GM18505 (cell line): ENCODE measurements around the gene PDE11A.

Experiments used
- ATAC-seq: cut with Tn5 transposase; IDR thresholded peaks from one replicate; pipeline ENCODE4 v1.9.1; 2021; ENCODE audit not compliant: unreplicated experiment
- POLR2A ChIP-seq: IDR thresholded peaks from 4 replicates; pipeline ENCODE4 v1.6.1; 2011; ENCODE audit warnings: borderline replicate concordance; ENCODE audit not compliant: insufficient read depth, insufficient read length; ENCODE audit errors: extremely low read depth

The PDE11A gene

DNA sequence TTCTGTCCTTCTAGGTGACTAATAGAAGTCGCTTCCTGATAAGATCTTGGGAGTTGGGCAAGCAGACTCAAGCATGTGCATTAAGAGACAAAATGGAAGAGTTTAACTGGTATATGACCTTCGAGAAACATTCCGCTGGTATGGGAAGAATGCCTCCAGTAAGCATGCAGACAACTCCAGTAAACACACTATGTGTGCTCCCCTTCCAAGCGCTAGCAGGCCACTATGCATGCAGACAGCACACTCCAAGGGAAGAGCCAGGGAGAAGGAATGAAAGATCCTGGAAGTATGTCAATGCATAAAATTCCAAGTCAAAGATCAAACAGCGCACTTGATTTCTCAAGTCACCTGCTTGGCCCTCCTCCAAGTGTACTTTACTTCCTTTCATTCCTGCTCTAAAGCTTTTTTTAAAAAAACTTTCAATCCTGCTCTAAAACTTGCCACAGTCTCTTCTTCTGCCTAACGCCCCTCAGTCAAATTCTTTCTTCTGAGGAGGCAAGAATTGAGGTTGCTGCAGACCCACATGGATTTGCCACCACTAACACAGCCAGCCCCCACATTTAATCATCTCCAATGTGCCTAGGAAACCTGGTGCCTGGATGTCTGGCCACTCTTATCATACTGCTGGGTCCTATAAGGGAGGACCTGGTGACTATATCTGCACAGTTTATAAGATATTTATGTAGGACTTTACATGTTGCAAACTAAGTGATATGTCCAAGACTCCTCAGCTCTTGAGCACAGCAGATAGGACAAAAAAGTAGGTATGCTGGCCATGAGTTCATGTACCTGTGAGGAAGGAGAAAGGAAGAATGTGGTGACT, 239.8 kb downstream of the PDE11A start:
- no peak for TF ChIP-seq POLR2A
- ATAC-seq = no peak

DNA sequence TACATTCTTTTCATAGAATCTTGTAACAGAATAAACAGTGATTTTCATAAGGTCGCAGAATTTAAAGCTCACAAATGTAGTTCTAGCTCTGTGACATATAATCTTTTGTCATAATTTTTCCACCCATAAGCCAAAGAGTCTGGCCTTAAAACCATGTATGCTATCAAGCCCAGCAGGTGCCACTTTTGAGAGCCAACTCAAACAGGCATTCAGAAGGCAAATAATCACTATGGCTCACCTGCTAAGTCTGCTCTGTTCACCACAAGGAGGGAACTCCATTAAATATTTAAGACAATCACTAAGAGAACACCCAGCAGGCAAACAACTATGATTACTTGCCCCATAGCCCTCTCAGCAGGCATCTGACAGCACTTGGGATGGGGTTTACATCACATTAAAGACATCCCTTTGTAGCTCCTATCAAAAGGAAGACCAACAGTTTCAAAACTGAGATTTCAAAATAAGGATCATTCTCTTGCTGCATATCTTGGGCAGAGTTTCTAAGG, 241.6 kb downstream of the PDE11A start:
- no peak for TF ChIP-seq POLR2A
- no peak for ATAC-seq

DNA sequence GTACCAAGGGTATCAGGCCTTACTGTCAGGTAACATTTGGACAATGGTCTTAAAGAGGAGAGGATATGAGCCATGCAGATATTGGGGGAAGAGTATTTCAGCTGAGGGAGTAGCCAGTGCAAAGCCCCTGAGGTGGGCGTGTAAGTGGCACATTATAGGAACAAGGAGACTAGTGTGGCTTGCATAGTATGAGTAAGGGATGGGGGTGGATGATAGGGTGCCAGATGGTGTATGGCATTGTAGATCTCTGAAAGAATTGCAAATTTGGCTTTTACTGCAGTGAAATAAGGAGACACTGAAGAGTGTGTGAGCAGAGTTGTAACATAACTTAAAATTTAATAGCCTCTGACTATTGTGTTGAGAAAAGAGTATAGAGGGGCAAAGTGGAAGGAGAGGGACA, 244.0 kb downstream of the PDE11A start:
- no peak for TF ChIP-seq POLR2A
- no peak for ATAC-seq

DNA sequence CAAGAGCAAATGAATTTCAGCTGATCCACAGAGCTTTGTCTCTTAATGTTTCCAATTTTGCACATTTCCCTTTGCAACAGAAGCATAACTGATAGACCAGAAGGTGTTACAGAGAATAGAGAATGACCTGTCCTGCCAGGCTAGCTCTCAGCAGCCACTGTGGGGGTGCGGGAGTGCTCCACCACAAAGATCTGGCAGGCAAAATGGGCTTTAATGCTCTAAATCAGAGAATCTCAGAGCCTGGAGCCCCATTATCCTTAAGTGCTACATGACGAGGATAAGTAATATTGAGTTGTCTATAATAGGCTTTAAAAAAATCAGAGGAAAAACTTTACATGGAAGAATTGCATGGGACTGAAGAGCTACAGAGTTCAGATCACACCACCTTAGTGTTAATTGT, 245.7 kb downstream of the PDE11A start:
- no peak for ATAC-seq
- TF ChIP-seq POLR2A = no peak

DNA sequence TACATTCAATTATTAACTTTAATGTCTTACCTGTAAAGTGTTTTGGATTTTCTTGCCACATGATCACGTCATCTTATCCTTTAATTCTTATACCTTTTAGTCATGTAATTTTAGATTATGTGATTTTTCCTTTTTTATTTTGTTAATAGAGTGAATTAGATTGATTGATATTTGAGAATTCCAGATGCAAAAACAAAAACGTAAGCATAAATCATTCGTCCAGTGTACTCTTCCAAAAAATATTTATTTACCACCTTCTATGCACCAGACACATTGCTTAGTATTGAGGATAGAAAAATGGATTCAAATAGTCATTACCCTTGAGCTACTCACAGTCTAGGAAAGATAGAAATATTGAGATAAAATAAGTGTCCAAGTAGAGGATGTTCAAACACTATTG, 249.6 kb downstream of the PDE11A start:
- TF ChIP-seq POLR2A = no peak

DNA sequence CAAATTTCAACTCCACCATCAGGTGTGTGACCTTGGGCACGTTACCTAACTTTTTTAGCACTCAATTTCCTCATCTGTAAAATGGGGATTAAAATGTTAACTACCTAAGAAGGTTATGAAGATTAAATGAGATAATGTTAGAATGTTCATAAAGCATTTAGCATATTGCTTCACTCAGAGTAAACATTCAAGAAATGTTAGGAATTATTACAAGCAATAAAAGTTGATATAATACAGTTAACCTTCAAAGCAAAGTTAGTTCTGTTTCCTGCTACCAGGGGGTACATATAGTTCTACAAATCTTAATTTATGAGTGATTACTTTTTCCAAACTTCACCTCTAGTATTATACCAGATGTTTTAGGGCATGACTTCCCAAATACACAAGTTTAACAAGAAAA, 254.2 kb downstream of the PDE11A start:
- no peak for TF ChIP-seq POLR2A
- no peak for ATAC-seq

More for the DNA sequence above, 249.6 kb downstream of the PDE11A start:
- ATAC-seq = no peak

DNA sequence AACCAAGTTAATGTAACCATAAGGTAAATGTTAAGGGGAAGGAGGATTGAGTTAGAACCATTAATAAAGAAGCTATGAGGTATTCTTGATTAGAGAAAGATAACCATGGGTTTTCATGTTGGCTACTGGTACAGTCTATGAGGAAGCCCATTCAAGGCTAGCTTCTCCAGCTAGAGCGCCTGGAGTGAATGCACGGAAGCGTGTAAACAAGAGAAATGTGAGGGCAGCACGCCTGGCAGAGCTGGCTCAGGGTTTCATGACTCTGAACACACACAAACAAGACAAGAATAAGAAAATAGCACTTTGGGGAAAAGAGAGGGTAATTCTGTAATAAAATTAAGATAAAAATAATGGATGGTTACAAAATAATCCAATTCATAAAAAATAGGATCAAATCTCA, 255.3 kb downstream of the PDE11A start:
- no peak for TF ChIP-seq POLR2A
- ATAC-seq = no peak

DNA sequence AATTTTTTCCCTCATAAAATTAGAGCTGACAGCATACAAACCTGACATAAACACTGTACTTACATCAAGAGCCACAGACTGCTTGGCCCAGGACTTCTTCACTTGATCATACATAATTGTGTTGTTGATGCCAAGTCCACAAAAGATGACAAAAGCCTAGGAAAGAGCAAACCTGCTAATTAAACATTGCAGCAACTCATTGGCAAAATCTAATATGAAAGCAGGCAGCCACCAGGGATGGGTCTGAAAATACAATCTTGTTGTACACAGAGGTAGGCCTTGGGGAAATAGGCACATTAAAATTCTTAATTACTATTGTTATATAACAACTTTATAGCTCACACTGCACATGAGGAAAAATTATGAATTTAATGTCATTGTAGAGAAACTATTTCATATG, 255.8 kb downstream of the PDE11A start:
- no peak for ATAC-seq
- no peak for TF ChIP-seq POLR2A

DNA sequence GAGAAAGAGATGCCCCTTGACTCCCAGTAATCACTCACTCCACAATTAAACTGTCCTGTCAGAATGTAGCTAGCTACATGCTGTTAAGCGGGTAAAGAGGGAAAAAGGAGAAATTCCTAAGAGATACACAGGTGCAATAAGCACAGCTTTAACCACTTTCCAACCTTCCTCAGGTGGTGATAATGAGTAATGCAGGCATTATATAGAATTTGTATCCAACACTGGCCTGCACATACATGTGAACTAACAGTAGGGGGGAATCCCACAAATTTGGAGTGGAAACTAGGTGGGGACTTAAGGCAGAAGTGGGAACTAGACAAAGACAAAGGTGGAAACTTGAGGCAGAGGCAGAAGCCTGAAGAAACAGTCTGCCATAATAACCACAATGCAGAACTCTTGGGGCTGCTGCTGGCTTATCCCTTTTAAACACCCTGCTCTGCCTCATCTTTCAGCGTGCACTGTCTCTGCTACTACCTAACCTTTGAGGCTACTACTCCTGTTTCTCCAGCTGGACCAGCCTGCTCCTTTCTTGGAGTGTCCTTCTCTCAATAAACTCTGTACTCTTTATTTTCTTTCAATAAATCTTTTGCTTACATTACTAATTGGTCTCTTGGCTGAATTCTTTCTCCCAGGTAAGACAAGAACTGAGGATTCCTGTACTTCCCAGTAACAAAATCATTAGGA, 259.7 kb downstream of the PDE11A start:
- ATAC-seq = no peak
- TF ChIP-seq POLR2A = no peak

DNA sequence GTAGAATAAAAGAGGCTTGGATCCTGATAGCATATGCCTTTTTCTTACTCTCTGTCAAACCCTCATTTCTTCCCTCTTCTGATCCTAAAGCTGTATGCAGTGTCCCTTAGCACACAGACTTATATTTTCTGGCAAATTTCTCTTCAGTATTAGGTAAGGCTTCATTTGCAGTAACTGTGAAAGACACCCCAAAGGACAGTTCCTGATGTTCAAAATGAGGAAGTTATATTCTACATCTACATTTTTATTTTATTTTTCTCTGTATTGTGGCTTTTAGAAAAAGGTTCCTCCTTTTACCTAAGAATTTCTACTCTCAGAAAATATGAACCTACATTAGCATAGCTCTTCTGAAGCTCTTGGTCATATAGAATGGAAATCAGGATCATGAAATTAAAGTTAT, 261.7 kb downstream of the PDE11A start:
- no peak for TF ChIP-seq POLR2A
- ATAC-seq = no peak

DNA sequence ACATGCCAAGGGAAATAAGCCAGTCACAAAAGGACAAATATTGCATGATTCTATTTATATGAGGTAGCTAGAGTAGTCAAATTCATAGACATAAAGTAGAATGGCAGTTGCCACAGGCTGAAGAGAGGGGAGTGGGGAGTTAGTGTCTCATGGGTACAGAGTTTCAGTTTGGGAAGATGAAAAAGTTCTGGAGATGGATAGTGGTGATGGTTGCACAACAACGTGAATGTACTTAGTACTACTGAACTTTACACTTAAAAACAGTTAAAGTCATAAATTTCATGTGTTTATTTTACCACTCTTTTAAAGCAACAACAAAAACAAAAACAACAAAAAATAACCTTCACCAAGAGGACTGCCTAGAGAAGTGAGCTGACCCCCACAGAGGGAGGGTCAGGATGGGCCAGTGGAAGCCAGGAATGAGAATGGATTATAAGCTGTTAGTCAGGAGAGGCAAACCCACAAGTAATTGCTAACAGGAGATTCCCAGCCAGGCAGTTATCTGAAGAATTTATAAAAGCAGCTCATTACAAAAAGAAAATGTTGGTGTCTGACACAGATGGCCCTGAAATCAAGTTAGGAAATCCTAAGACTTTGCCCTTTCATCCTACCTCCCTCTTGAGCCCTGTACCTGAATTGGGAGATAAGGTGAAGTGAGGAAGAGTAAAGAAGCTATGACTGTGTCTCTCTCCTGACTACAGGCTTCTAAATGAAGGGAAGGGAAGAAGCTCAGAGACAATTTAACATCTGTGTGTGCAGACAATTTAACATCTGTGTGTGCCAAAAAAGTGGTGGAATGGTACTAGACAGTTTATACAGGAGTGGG, 263.4 kb downstream of the PDE11A start:
- ATAC-seq = no peak

DNA sequence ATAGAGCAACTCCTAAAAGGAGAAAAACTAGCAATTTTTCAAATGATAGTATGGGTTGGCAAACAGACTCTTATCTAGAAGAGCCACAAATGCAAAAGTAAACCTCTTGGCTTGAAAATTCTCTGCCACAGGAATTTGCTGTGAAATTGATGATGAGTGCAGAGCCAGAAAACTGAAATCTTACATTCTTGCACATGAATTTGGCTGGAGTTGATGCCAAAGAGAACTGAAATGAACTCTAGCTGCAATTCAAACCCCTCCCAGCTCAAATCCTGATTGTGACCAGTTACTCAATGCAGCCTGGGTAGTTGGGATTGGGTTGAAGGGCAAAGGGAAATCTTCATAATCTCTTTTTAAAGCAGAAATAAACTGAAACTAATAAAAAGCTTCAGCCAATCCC, 266.6 kb downstream of the PDE11A start:
- no peak for TF ChIP-seq POLR2A
- no peak for ATAC-seq

More for the DNA sequence above, 263.4 kb downstream of the PDE11A start:
- TF ChIP-seq POLR2A = no peak

DNA sequence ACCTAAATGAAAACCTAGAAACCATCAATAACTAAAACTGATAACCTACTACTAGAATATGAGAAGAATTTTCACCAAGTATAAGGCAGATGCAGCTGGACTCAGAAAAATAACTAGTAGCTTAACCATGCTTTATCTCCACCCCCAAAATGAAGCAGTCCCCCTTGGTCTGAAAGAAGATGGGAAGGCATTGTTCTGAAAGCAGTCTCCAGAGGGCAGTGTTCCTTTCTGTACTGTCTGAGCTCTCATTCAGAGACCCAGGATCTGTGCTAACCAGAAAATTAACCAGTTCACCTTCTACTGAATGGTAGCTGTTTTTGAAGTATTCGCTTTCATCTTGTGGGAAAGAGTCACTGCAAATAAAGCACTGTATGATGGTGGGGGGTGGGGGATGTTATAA, 273.0 kb downstream of the PDE11A start:
- TF ChIP-seq POLR2A = no peak
- no peak for ATAC-seq
